Panc1 (cell line): ENCODE results near the gene VMAC.

ENCODE experiments used
- POLR2AphosphoS5 ChIP-seq: IDR thresholded peaks from 2 replicates; pipeline ENCODE4 v1.6.1; 2012; ENCODE audit warnings: mild to moderate bottlenecking, low read depth, low read length, moderate library complexity
- SIN3A ChIP-seq: IDR thresholded peaks from 2 replicates; pipeline ENCODE4 v1.6.1; 2012; ENCODE audit warnings: low read depth, mild to moderate bottlenecking, low read length, moderate library complexity, borderline replicate concordance; ENCODE audit not compliant: insufficient read depth
- TF ChIP-seq, protein P1 (sequence below): fragments of 450-650 bp; IDR thresholded peaks from 2 replicates; pipeline ENCODE4 v1.5.1; 2017; ENCODE audit warnings: mild to moderate bottlenecking

GRCh38 chr19:5917431-5918107 lies 12.9 kb downstream of the VMAC start:
- TF ChIP-seq, protein P1, sequence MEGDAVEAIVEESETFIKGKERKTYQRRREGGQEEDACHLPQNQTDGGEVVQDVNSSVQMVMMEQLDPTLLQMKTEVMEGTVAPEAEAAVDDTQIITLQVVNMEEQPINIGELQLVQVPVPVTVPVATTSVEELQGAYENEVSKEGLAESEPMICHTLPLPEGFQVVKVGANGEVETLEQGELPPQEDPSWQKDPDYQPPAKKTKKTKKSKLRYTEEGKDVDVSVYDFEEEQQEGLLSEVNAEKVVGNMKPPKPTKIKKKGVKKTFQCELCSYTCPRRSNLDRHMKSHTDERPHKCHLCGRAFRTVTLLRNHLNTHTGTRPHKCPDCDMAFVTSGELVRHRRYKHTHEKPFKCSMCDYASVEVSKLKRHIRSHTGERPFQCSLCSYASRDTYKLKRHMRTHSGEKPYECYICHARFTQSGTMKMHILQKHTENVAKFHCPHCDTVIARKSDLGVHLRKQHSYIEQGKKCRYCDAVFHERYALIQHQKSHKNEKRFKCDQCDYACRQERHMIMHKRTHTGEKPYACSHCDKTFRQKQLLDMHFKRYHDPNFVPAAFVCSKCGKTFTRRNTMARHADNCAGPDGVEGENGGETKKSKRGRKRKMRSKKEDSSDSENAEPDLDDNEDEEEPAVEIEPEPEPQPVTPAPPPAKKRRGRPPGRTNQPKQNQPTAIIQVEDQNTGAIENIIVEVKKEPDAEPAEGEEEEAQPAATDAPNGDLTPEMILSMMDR: no peak
- TF ChIP-seq POLR2AphosphoS5 (no peak), SIN3A (no peak)
